GM10266 (cell line): Measurements from ENCODE around the gene C20orf96.
"Not testable (repeated sequence)": the region's sequence is repeated elsewhere in the genome, so short reads cannot be mapped to it uniquely, and the experiment has no call there.

Source experiments
- DNase-seq: peaks from one replicate; pipeline ENCODE4 v3.0.0; 2012; ENCODE audit errors: extremely low spot score
- TF ChIP-seq, protein P1 (sequence below): IDR thresholded peaks from 2 replicates; pipeline ENCODE4 v1.5.1; 2012; ENCODE audit warnings: mild to moderate bottlenecking, low read depth; ENCODE audit not compliant: control insufficient read depth, insufficient read depth; ENCODE audit errors: missing control alignments

Gene C20orf96

GRCh38 chr20:226958-227357 lies 63.6 kb downstream of the C20orf96 start, which contains the start of gene DEFB129:
Gene DEFB129, plus strand, starts transcription at chr20:227258. Its CDS starts 31 bp downstream, at chr20:227289.
- TF ChIP-seq, protein P1, sequence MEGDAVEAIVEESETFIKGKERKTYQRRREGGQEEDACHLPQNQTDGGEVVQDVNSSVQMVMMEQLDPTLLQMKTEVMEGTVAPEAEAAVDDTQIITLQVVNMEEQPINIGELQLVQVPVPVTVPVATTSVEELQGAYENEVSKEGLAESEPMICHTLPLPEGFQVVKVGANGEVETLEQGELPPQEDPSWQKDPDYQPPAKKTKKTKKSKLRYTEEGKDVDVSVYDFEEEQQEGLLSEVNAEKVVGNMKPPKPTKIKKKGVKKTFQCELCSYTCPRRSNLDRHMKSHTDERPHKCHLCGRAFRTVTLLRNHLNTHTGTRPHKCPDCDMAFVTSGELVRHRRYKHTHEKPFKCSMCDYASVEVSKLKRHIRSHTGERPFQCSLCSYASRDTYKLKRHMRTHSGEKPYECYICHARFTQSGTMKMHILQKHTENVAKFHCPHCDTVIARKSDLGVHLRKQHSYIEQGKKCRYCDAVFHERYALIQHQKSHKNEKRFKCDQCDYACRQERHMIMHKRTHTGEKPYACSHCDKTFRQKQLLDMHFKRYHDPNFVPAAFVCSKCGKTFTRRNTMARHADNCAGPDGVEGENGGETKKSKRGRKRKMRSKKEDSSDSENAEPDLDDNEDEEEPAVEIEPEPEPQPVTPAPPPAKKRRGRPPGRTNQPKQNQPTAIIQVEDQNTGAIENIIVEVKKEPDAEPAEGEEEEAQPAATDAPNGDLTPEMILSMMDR: no peak
- DNase-seq: no peak

DNA sequence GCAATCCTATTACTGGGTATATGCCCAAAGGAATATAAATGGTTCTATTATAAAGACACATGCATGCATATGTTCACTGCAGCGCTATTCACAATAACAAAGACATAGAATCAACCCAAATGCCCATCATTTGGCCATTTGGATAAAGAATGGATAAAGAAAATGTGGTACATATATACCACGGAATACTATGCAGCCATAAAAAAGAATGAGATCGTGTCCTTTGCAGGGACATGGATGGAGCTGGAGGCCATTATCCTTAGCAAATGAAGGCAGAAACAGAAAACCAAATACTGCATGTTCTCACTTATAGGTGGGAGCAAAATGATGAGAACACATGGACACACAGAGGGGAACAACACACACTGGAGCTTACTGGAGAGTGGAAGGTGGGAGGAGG lies 64.7 kb downstream of the C20orf96 start:
- not testable (repeated sequence) for DNase-seq

GRCh38 chr20:221258-221830 lies 69.2 kb downstream of the C20orf96 start:
- DNase-seq: no peak
- TF ChIP-seq, protein P1: no peak
